ENCODE measurements around the gene TCP10L.

- TF ChIP-seq L3MBTL2 (conservative IDR thresholded peaks at IDR 0.05) (no peak), HDGF (IDR thresholded peaks at IDR 0.05; ENCODE audit: borderline replicate concordance) (no peak), BHLHE40 (IDR thresholded peaks at IDR 0.05; ENCODE audit: borderline replicate concordance) (no peak), SP1 (IDR thresholded peaks at IDR 0.05) (no peak), TARDBP (IDR thresholded peaks at IDR 0.05) (no peak), CTBP1 (IDR thresholded peaks at IDR 0.05; ENCODE audit: borderline replicate concordance) (no peak), LEF1 (IDR thresholded peaks at IDR 0.05; ENCODE audit: borderline replicate concordance) (no peak), FOXA1 (IDR thresholded peaks at IDR 0.05) (no peak), ARNT (IDR thresholded peaks at IDR 0.05) (no peak)
Measured at GRCh38 chr21:32626621-32627196, 41.4 kb upstream of the TCP10L start.
